ENCODE measurements around the gene MLLT1. TPM values are rescaled to one million over a fixed set of nuclear protein-coding genes. Genes with fewer than 3 reads are reported as not detected.

Gene MLLT1
- total RNA-seq, 4 donors from 2014 or later = 16.0 to 29.0 (median 22.7) TPM

DNA sequence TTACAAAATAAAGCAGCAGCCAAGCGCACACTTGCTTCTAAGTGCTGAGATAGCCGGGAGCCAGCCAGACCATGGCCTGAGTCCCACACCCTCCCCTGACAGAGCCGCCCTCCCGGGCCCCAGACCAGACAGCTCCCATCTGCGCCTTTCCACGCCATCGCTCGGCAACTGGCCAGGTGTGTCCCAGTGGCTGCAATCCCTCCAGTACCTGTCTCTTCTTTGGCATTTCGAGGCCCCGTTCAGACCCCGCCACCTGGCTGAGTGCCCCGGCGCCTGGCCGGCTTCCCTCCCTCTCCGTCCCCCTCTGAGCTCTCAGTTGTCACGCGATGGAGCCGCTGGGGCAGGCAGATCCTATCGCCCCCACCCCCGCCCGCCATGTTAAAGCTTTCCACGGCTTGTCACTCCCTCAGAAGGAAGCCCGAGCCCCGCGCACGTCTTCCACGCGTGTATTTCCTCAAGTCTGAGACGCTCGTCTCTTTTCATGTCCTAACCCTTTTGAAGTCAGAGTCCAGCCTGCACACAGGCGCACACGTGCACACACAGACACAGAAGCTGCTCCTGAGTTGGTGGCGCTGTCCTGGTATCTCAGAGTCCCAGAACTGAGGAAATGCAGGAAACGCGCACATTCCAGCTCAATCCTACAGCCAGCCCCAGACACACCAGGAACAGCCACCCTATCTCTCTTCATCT is 7.9 kb downstream of the MLLT1 start:
- no peak for TF ChIP-seq POLR2A (IDR thresholded peaks at IDR 0.05)
- TF ChIP-seq, protein P1, sequence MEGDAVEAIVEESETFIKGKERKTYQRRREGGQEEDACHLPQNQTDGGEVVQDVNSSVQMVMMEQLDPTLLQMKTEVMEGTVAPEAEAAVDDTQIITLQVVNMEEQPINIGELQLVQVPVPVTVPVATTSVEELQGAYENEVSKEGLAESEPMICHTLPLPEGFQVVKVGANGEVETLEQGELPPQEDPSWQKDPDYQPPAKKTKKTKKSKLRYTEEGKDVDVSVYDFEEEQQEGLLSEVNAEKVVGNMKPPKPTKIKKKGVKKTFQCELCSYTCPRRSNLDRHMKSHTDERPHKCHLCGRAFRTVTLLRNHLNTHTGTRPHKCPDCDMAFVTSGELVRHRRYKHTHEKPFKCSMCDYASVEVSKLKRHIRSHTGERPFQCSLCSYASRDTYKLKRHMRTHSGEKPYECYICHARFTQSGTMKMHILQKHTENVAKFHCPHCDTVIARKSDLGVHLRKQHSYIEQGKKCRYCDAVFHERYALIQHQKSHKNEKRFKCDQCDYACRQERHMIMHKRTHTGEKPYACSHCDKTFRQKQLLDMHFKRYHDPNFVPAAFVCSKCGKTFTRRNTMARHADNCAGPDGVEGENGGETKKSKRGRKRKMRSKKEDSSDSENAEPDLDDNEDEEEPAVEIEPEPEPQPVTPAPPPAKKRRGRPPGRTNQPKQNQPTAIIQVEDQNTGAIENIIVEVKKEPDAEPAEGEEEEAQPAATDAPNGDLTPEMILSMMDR (IDR thresholded peaks at IDR 0.05) = no peak
- Histone ChIP-seq H3K4me1 (peaks cover 89% of the 10 kb centered on the region), H3K4me3 (peak overlapping the region; percentile 34), H3K27ac (peak overlapping the region; percentile 90), H3K36me3 (peaks cover 23% of the 10 kb centered on the region), H3K9me3 (no peaks in the 10 kb centered on the region), H3K27me3 (no peaks in the 10 kb centered on the region)
- 41% methylated on average over 34 of the region's 35 CpGs for WGBS
- peak; percentile 89 to 94 for DNase-seq (ENCODE audit: low spot score in 2 of 2)

DNA sequence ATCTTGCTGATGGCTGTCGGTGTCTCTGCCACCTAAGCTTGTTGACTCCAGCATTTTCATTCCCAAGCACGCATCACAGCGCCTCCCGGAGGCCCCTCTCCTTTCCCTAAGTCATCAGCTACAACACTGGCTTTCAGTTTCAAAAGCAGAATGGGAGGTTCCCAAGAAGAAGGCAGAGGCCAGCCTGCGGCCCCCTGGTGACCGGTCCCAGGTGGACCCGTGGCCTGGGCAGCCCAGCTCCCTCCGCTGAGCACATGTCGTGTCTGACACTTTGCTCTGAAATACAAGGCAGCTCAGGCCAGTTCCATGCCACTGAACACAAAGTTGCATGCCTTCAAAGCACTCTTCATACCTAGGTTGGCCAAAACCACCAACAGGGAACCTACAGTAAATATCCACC is 8.5 kb downstream of the MLLT1 start:
- no peak for DNase-seq (ENCODE audit: low spot score in 2 of 2)
- Histone ChIP-seq H3K27ac (peak overlapping the region; percentile 90), H3K4me1 (peaks cover 83% of the 10 kb centered on the region), H3K27me3 (no peaks in the 10 kb centered on the region), H3K4me3 (peak overlapping the region; percentile 34), H3K9me3 (no peaks in the 10 kb centered on the region), H3K36me3 (peaks cover 26% of the 10 kb centered on the region)
- TF ChIP-seq, protein P1 (IDR thresholded peaks at IDR 0.05) = no peak
- TF ChIP-seq EP300 (IDR thresholded peaks at IDR 0.05) (no peak), POLR2A (IDR thresholded peaks at IDR 0.05) (no peak)
- 76% methylated on average over 9 of the region's 9 CpGs for WGBS

DNA sequence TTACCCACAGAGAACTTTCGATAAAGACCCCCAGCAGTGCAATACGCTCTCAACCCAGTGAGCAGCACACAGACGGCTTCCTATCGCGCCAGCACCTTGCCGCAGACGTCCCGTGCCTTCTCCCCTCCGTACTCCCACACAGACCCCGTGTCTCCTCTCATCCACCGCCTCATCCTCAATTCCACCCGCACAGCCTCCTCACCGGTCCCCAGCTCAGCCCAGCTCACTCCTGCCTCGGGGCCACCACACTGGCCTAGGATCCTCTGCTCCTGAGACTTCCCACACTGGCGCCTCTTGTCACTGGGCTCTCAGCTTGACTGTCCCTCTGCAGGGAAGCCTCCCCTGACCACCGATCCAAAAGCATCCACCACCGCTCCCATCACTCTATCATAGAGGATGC is 9.0 kb downstream of the MLLT1 start:
- no peak for TF ChIP-seq POLR2A (IDR thresholded peaks at IDR 0.05)
- TF ChIP-seq EP300 (IDR thresholded peaks at IDR 0.05) = no peak
- TF ChIP-seq, protein P1 (IDR thresholded peaks at IDR 0.05) = no peak
- no peak for TF ChIP-seq POLR2AphosphoS5 (IDR thresholded peaks at IDR 0.05)
- no peak for DNase-seq (ENCODE audit: low spot score in 2 of 2)
- peaks cover 78% of the 10 kb centered on the region for H3K4me1 ChIP-seq
- H3K27me3 ChIP-seq = no peaks in the 10 kb centered on the region
- no peaks in the 10 kb centered on the region for H3K9me3 ChIP-seq
- H3K27ac ChIP-seq = peak overlapping the region; percentile 90
- no peak overlapping the region for H3K4me3 ChIP-seq
- H3K36me3 ChIP-seq = peaks cover 26% of the 10 kb centered on the region
- 95% methylated on average over 17 of the region's 17 CpGs for WGBS

DNA sequence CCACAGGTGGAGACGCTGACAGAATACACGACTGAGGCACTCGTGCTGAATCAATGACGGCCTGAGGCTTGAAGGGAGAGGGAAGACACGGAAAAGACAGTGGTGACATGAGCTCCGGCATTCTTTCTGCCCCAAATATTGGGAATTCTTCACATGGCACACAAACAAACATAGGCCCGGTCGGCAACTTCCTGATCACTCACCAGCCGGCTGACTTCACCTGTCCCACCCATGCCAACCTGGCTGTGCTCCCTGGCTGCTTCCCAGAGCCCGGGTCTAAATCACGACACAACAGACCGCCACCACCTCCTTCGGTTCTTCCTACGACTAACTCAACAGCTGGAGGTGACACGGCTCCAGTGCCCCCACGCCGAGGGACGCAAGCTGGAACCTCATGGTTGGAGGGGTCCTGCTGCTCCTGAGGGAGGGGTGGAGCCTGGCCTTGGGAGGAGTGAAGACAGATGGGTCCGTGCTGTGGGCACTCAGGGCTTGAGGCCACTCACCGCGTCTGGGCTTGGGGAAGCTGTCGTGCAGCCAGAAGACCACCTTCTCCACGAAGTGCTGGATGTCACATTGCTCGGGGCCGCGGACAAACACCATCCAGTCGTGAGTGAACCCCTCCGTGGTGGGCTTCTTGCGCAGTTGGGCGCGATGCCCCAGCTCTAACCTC is 9.6 kb downstream of the MLLT1 start:
- H3K36me3 ChIP-seq = peaks cover 26% of the 10 kb centered on the region
- no peaks in the 10 kb centered on the region for H3K9me3 ChIP-seq
- no peak overlapping the region for H3K4me3 ChIP-seq
- TF ChIP-seq POLR2AphosphoS5 (IDR thresholded peaks at IDR 0.05) = no peak
- no peak for TF ChIP-seq POLR2A (IDR thresholded peaks at IDR 0.05)
- TF ChIP-seq, protein P1 (IDR thresholded peaks at IDR 0.05) = no peak
- TF ChIP-seq EP300 (IDR thresholded peaks at IDR 0.05) = no peak
- WGBS = 82% methylated on average over 30 of the region's 31 CpGs
- no peaks in the 10 kb centered on the region for H3K27me3 ChIP-seq
- no peak overlapping the region for H3K27ac ChIP-seq
- peaks cover 72% of the 10 kb centered on the region for H3K4me1 ChIP-seq
- no peak for DNase-seq (ENCODE audit: low spot score in 2 of 2)

DNA sequence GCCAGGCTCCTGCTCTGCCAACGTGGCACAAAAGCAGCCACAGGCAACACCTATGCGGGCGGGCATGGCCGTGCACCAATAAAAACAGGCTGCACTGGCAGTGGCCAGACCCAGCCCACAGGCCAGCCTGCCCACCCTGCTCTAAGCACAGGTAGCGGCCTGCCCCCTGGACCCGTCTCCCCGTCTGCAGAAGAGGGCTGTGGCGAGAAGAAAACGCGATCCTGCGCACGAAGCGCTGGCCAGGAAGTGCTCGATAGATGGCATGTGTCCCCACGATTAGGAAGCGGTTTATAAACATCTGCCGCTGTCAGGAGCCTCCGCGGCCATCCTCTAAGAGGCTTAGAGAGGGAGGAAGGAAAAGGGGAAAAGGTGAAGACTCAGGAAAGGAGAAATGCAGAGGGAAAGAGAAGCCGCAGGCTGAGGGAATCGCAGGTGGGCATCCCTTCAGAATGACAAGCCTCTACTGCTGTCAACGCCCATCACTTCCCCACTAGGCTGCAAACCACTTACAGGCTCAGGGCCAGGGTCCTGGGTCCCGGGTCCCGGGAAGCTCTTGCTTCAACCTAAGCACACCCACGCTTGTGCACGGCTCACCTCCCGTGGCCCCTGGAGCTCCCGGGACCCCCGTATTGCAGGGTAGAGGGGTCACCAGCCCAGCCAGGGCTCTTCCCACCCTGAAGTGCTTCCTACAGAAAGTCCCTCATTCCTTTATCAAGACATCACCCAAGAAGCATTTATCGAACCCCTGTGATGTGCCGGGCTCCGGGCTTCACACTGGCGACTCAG is 10.5 kb downstream of the MLLT1 start:
- Histone ChIP-seq H3K27ac (no peak overlapping the region), H3K4me3 (no peak overlapping the region), H3K36me3 (peaks cover 26% of the 10 kb centered on the region), H3K27me3 (no peaks in the 10 kb centered on the region), H3K4me1 (peaks cover 63% of the 10 kb centered on the region), H3K9me3 (no peaks in the 10 kb centered on the region)
- WGBS = 70% methylated on average over 28 of the region's 33 CpGs
- no peak for DNase-seq (ENCODE audit: low spot score in 2 of 2)
- TF ChIP-seq, protein P1 (IDR thresholded peaks at IDR 0.05) = no peak

Measured in suprapubic skin (tissue), 4 donors.